Smooth muscle cell (in vitro differentiated cells): ENCODE data around the gene SLC38A10. TPM values are rescaled to one million over a fixed set of nuclear protein-coding genes. Genes with fewer than 3 reads are reported as not detected.

Source experiments
- DNase-seq: peaks from one replicate; lab custom pipeline; 2025; ENCODE audit not compliant: unreplicated experiment; lab: John Stamatoyannopoulos, UW
- H2AFZ ChIP-seq: fragments of 200-600 bp; sonication (generic); 2 replicates; pipeline ENCODE4 v1.6.0; 2016; ENCODE audit warnings: antibody characterized with exemption, low read depth, mild to moderate bottlenecking
- H3F3A ChIP-seq: fragments of 200-600 bp; sonication (generic); 2 replicates; pipeline ENCODE4 v1.6.0; 2017; ENCODE audit warnings: antibody characterized with exemption, low read depth
- H3K27ac ChIP-seq: fragments of 200-600 bp; sonication (generic); 2 replicates; pipeline ENCODE4 v1.5.1; 2016; ENCODE audit warnings: low read depth, mild to moderate bottlenecking
- H3K27me3 ChIP-seq: fragments of 200-600 bp; sonication (generic); 2 replicates; pipeline ENCODE4 v1.6.1; 2016; ENCODE audit warnings: low read depth, mild to moderate bottlenecking
- H3K36me3 ChIP-seq: fragments of 200-600 bp; sonication (generic); 2 replicates; pipeline ENCODE4 v1.5.1; 2016; ENCODE audit warnings: low read depth
- H3K4me1 ChIP-seq: fragments of 200-600 bp; sonication (generic); 2 replicates; pipeline ENCODE4 v1.5.1; 2016; ENCODE audit warnings: low read depth
- H3K4me2 ChIP-seq: fragments of 200-600 bp; sonication (generic); 2 replicates; pipeline ENCODE4 v1.6.0; 2016; ENCODE audit warnings: mild to moderate bottlenecking
- H3K4me3 ChIP-seq: fragments of 200-600 bp; sonication (generic); 2 replicates; pipeline ENCODE4 v1.5.1; 2016; ENCODE audit warnings: mild to moderate bottlenecking
- H3K79me2 ChIP-seq: fragments of 200-600 bp; sonication (generic); 2 replicates; pipeline ENCODE4 v1.6.0; 2016; ENCODE audit warnings: low read depth, mild to moderate bottlenecking
- H3K9ac ChIP-seq: fragments of 200-600 bp; sonication (generic); 2 replicates; pipeline ENCODE4 v1.6.0; 2016; ENCODE audit warnings: low read depth
- H3K9me3 ChIP-seq: fragments of 200-600 bp; sonication (generic); replicated peaks from 2 replicates; pipeline ENCODE4 v1.5.1; 2016; ENCODE audit warnings: low read depth
- H4K20me1 ChIP-seq: fragments of 200-600 bp; sonication (generic); 2 replicates; pipeline ENCODE4 v1.6.0; 2016; ENCODE audit warnings: low read depth
- CTCF ChIP-seq: fragments of 200-600 bp; sonication (generic); IDR thresholded peaks from 2 replicates; pipeline ENCODE4 v1.5.1; 2017; ENCODE audit warnings: borderline replicate concordance, mild to moderate bottlenecking, antibody characterized with exemption; ENCODE audit not compliant: insufficient read depth, poor library complexity, severe bottlenecking
- WGBS: methylation state at CpG from one replicate; pipeline ENCODE4 v1.1.7; 2016; ENCODE audit warnings: low lambda C conversion rate; 5-methylcytosine and 5-hydroxymethylcytosine counted together
- polyA plus RNA-seq: library from polyadenylated mRNA; unstranded; fragments of >200 nt; fragmentation: Nextera tagmentation; extraction: Ambion mirVana; gene quantifications from 2 replicates; pipeline ENCODE4 v1.2.1, GENCODE V29; 2016
- total RNA-seq: library from RNA; depleted of rRNA; stranded (reverse); fragments of >200 nt; gene quantifications from 2 replicates; pipeline ENCODE4 v1.2.3, GENCODE V29; 2014

SLC38A10 gene
- total and polyA plus RNA-seq, 2 experiments from 2014 or later: 61.6 to 97.1 TPM

DNA sequence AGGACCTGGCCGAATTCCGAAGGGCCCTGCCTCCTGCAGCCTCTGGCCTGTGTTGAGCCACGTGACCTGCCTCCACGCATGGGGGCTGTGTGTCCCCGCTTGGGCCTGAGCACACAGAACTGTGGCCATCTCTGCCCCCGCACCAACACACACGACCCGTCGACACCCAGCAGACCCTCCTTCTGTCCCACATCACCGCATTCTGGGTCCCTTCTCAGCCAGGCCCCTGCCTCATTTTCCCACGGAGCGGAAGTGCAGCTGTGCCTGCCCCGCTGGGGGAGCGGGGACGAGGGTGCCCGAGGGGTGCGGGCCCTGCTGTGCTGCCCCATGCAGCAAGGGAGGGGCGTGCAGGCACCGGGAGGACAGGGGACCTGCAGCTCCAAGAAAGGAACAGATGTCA is 37.6 kb downstream of the SLC38A10 start:
- Histone ChIP-seq H2AFZ (no peak overlapping the region), H3K9me3 (no peaks in the 10 kb centered on the region), H3K4me1 (no peaks in the 10 kb centered on the region), H3K36me3 (no peaks in the 10 kb centered on the region), H3K9ac (no peak overlapping the region), H3F3A (no peaks in the 10 kb centered on the region), H3K27ac (no peak overlapping the region), H3K27me3 (no peaks in the 10 kb centered on the region), H3K79me2 (no peaks in the 10 kb centered on the region), H3K4me2 (no peak overlapping the region), H4K20me1 (peaks cover 23% of the 10 kb centered on the region), H3K4me3 (no peak overlapping the region)
- TF ChIP-seq CTCF: no peak
- WGBS: 97% methylated on average over 19 of the region's 19 CpGs
- no peak for DNase-seq

DNA sequence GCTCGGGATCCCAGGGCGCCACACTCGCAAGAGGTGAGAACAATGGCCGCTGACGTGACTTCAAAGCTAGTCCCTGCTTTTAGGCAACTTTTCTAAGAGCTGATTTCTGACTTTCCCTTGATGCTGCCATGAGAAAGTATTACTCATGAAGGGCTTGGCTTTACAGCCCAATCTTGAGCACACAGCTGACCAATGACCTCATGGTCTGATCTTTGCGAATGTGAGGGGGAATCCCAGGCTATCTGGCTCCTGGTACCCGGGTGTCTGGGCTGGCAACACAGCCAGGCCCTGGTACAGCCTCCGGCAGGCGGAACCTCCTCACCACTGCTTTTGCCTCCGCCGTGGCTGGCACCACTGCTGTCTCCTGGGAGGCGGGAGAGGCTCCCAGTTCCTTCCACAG is 38.5 kb downstream of the SLC38A10 start:
- TF ChIP-seq CTCF: no peak
- no peak for DNase-seq
- peak overlapping the region; percentile 37 for H3K27ac ChIP-seq
- no peaks in the 10 kb centered on the region for H3K79me2 ChIP-seq
- no peak overlapping the region for H3K9ac ChIP-seq
- H3K9me3 ChIP-seq: no peaks in the 10 kb centered on the region
- H3K27me3 ChIP-seq: no peaks in the 10 kb centered on the region
- WGBS: 78% methylated on average over 12 of the region's 12 CpGs
- no peaks in the 10 kb centered on the region for H3K36me3 ChIP-seq
- H3F3A ChIP-seq: no peaks in the 10 kb centered on the region
- no peak overlapping the region for H3K4me2 ChIP-seq
- H4K20me1 ChIP-seq: peaks cover 23% of the 10 kb centered on the region
- no peaks in the 10 kb centered on the region for H3K4me1 ChIP-seq
- H2AFZ ChIP-seq: no peak overlapping the region
- no peak overlapping the region for H3K4me3 ChIP-seq

DNA sequence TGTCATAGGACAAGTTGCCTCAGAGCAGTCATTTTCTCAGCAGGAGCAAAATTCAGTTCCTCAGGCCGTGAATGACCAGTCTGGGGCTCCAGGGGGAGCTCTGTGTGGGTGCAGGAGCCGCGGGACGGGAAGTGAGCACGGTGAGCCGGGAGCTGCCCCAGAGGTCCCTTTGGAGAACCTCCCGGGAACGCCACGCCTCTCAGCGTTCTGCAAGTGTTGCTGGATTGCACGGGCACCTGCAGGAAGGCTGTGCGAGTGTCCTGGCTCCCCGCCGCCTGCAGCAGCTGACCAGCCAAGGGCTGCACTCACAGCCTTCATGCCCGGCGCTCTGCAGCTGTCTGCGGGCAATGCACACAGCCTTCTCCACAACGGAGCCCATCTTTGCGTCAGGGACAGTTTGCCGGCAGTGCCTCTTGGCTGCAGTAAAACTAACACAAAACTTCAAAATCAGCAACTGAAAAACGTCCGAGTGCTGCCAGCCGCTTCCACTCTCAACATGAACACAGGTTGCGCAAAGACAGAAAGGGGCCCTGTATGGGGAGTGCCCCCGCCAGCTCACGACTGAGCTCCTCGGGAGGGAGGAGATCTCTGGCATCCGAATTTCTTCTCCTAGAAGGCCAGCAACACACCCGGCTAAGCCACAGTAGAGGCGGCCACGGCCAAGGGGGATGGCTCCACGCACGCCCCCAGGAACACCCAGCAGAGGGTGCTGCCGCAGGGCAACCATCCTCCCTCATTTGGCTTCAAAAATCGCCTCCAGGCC is 40.0 kb downstream of the SLC38A10 start:
- Histone ChIP-seq H3K27ac (no peak overlapping the region), H3K4me1 (no peaks in the 10 kb centered on the region), H3K79me2 (no peaks in the 10 kb centered on the region), H4K20me1 (peaks cover 23% of the 10 kb centered on the region), H2AFZ (no peak overlapping the region), H3K4me2 (peak overlapping the region; percentile 9), H3K4me3 (no peak overlapping the region), H3K9me3 (no peaks in the 10 kb centered on the region), H3F3A (no peaks in the 10 kb centered on the region), H3K9ac (no peak overlapping the region), H3K27me3 (no peaks in the 10 kb centered on the region), H3K36me3 (no peaks in the 10 kb centered on the region)
- peak; percentile 15 for DNase-seq
- TF ChIP-seq CTCF: peak; percentile 22
- WGBS: 62% methylated on average over 35 of the region's 35 CpGs
